Measurements from ENCODE around the gene CEP76. TPM values are rescaled to one million over a fixed set of nuclear protein-coding genes. Genes with fewer than 3 reads are reported as not detected.

CEP76 gene, protein sequence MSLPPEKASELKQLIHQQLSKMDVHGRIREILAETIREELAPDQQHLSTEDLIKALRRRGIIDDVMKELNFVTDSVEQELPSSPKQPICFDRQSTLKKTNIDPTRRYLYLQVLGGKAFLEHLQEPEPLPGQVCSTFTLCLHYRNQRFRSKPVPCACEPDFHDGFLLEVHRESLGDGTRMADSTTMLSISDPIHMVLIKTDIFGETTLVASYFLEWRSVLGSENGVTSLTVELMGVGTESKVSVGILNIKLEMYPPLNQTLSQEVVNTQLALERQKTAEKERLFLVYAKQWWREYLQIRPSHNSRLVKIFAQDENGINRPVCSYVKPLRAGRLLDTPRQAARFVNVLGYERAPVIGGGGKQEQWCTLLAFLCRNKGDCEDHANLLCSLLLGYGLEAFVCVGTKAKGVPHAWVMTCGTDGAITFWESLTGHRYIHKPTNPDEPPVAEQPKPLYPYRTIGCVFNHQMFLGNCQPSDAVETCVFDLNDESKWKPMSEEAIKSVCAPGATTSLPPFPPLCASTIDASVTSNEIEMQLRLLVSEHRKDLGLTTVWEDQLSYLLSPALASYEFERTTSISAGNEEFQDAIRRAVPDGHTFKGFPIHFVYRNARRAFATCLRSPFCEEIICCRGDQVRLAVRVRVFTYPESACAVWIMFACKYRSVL
- total RNA-seq = 1 to 10 TPM; 5.4 to 9.1 (median 6.8) TPM

GRCh38 chr18:12702221-12703095 is at the start of gene CEP76, which contains the start of gene PSMG2:
Gene CEP76, minus strand, starts transcription at chr18:12702723. Its CDS starts 175 bp downstream, at chr18:12702548.
Gene PSMG2, plus strand, starts transcription at chr18:12703042. Its CDS starts 66 bp downstream, at chr18:12703108.
- DNase-seq (peak; percentile 76 to 87), ATAC-seq (peak; percentile 95 to 96)
- Histone ChIP-seq H3K9me3 (no peaks in the 10 kb centered on the region), H3K27me3 (no peaks in the 10 kb centered on the region), H3K27ac (peak within 1 kb of the TSS; percentile 95 to 99 (median 98)), H3K36me3 (peaks cover 0 to 33% of the 10 kb centered on the region in 2 donors), H3K4me3 (peak within 1 kb of the TSS; percentile 72 to 99 (median 94)), H3K4me1 (peaks cover 28 to 29% of the 10 kb centered on the region in 2 donors)
- in situ Hi-C loops (cut with MboI; ENCODE audit: low sequenced_read_pairs in 4 of 4) (loop anchor here in 1 of 4 donors (25.0 kb wide), 1 partner anchor 1035 kb away; the partner anchor contains the start of genes FAM210A and RNMT), intact Hi-C loops (cut with DNase I; ENCODE audit: low total_unique reads) (loop anchor here (1.0 to 10.0 kb wide), 4 partner anchors 182 to 1022 kb away; partner anchors contain the start of genes AFG3L2, FAM210A, PTPN2 and RNMT)
- TF ChIP-seq CTCF (IDR thresholded peaks at IDR 0.05 in 4 of 5, conservative IDR thresholded peaks at IDR 0.05 in 1 of 5) = peak in 2 of 5 experiments; percentile 6 to 16
- peak; percentile 76 to 84 for TF ChIP-seq POLR2A (IDR thresholded peaks at IDR 0.05)

DNA sequence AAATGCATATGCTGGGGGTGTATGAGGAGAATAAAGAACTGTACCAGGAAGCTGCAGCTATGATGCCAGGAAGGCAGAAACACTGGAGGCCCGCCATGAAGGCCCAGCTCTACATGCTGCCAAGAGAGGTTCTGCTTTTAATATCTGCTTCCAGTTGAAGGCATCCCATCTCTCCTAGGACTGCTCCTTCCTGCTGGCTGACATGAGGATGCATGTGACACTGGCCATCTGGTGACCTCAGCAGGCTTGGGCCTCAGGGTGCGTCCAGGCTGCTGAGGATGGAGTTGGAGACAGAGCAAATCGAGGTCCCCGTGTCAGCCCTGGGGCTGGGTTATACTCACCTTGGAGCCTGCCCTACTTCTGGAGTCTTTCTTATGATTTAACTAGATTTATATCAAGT is 49.4 kb upstream of the CEP76 start:
- no peaks in the 10 kb centered on the region for H3K4me1 ChIP-seq
- TF ChIP-seq POLR2A (IDR thresholded peaks at IDR 0.05) = no peak
- no peak for TF ChIP-seq CTCF (IDR thresholded peaks at IDR 0.05 in 4 of 5, conservative IDR thresholded peaks at IDR 0.05 in 1 of 5)
- H3K4me3 ChIP-seq = no peak overlapping the region
- H3K9me3 ChIP-seq = no peaks in the 10 kb centered on the region
- no peaks in the 10 kb centered on the region for H3K36me3 ChIP-seq
- H3K27me3 ChIP-seq = no peaks in the 10 kb centered on the region
- intact Hi-C loops (cut with DNase I; ENCODE audit: low total_unique reads) (no loop called here), in situ Hi-C loops (cut with MboI; ENCODE audit: low sequenced_read_pairs in 4 of 4) (no loop called here)
- DNase-seq (no peak), ATAC-seq (no peak)
- H3K27ac ChIP-seq = no peak overlapping the region

DNA sequence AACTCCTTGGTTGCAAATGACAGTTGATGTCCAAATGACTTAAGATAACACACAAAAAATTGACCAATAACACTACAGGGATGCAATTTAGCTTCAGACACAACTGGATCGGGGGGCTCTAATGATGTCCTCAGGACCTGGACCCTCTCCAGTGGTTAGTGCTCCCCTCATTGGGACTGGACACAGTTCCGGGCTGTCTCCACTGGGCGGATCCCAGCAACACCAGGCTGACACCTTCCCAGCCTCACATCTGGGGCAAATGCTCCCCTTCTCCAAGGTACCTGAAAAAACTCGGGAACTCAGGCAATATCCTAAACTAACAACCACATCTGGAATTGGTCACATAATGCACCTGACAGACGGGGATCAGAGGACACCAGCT is 49.0 kb upstream of the CEP76 start:
- in situ Hi-C loops (cut with MboI; ENCODE audit: low sequenced_read_pairs in 4 of 4) = no loop called here
- Histone ChIP-seq H3K27me3 (no peaks in the 10 kb centered on the region), H3K4me1 (no peaks in the 10 kb centered on the region), H3K9me3 (no peaks in the 10 kb centered on the region), H3K36me3 (no peaks in the 10 kb centered on the region), H3K27ac (no peak overlapping the region), H3K4me3 (no peak overlapping the region)
- ATAC-seq = no peak
- no peak for DNase-seq
- intact Hi-C loops (cut with DNase I; ENCODE audit: low total_unique reads) = no loop called here
- TF ChIP-seq CTCF (IDR thresholded peaks at IDR 0.05 in 4 of 5, conservative IDR thresholded peaks at IDR 0.05 in 1 of 5) (no peak), POLR2A (IDR thresholded peaks at IDR 0.05) (no peak)

DNA sequence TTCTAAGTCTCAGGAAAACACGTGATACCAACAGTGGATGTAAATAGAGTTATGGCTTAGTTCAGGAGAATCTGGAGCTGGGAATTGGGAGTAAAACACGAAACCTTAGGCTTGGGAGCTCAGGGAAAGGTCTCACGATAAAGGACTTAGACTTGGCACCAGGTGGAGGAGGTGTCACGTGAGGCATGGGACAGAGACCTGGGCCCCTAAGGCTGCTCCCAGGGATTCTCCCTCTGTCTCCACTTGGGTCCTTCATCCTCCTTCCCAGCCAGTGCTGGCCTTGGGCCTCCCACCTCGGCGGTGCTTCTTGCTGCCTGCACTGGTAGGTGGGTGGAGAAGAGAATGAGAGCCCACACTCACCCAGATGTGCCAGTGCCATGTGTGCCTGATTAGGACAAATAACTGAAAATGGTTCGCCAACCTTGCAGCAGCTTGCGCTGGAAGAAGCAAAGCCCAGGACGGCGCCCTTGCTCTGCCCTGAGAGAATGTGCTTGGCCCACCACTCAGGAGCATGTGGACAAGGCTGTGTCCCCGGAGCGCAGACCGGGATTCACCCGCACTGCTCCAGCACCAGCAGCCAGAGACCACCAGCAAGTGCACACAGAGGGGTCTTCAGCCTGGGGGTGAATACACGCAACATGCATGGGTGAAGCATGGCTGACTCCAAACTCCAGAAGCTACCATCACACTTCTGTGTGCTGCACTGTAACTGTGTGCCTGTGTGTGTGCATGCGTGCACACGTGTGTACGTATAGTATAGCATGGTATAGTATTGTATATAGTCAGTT is 48.4 kb upstream of the CEP76 start:
- ATAC-seq = no peak
- Histone ChIP-seq H3K27ac (no peak overlapping the region), H3K4me1 (no peaks in the 10 kb centered on the region), H3K4me3 (no peak overlapping the region), H3K27me3 (no peaks in the 10 kb centered on the region), H3K9me3 (no peaks in the 10 kb centered on the region), H3K36me3 (no peaks in the 10 kb centered on the region)
- in situ Hi-C loops (cut with MboI; ENCODE audit: low sequenced_read_pairs in 4 of 4) = no loop called here
- DNase-seq = no peak
- TF ChIP-seq CTCF (IDR thresholded peaks at IDR 0.05 in 4 of 5, conservative IDR thresholded peaks at IDR 0.05 in 1 of 5) (no peak), POLR2A (IDR thresholded peaks at IDR 0.05) (no peak)
- intact Hi-C loops (cut with DNase I; ENCODE audit: low total_unique reads) = no loop called here
